ENCODE measurements around the gene PIM3.

DNA sequence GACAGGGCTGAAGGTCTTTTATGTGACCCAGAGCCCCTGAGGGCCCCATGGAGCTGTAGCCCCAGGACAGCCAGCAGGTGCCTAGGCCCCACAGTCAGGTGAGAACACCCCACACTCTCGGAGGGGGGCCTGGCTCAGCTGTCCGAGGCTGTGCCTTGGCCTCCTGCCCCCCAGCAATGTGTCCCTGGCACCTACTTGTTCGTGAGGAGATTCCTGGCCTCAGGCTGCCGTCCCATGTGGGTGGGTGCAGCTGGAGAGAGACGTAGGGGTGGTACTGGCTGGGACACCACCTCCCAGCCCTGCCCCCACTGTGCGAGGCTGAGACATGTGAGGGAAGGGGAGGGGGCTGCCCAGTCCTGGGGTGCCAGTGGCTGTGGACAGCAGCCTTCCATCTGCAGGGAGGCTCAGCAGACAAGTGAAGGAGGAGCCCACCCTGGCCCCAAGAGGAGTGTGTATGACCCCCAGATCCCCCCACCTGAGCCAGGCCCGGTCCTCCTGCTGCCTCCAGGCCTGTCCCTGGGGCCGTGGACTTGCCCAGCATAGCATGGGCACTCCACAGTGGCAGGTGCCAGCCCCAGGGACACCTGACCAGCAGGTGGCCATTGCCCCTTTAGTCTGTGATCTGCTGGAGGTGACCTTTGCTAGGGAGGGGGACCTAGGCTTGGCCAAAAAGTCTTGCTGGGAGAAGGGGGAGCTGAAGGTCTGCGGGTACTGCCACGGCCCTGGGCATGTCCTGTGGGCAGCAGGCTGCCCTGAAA lies 35.0 kb downstream of the PIM3 start:
- TF ChIP-seq POLR2A (IDR thresholded peaks at IDR 0.05) (no peak), POLR2AphosphoS5 (IDR thresholded peaks at IDR 0.05; ENCODE audit: insufficient read depth in 1 of 2, low read depth in 1 of 2) (no peak)
- TF ChIP-seq, protein P1, sequence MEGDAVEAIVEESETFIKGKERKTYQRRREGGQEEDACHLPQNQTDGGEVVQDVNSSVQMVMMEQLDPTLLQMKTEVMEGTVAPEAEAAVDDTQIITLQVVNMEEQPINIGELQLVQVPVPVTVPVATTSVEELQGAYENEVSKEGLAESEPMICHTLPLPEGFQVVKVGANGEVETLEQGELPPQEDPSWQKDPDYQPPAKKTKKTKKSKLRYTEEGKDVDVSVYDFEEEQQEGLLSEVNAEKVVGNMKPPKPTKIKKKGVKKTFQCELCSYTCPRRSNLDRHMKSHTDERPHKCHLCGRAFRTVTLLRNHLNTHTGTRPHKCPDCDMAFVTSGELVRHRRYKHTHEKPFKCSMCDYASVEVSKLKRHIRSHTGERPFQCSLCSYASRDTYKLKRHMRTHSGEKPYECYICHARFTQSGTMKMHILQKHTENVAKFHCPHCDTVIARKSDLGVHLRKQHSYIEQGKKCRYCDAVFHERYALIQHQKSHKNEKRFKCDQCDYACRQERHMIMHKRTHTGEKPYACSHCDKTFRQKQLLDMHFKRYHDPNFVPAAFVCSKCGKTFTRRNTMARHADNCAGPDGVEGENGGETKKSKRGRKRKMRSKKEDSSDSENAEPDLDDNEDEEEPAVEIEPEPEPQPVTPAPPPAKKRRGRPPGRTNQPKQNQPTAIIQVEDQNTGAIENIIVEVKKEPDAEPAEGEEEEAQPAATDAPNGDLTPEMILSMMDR (IDR thresholded peaks at IDR 0.05), result no peak
